Measurements from ENCODE around the gene ANKRD18B.
"Not testable (repeated sequence)": the region's sequence is repeated elsewhere in the genome, so short reads cannot be mapped to it uniquely, and the experiment has no call there.

The ANKRD18B gene

DNA sequence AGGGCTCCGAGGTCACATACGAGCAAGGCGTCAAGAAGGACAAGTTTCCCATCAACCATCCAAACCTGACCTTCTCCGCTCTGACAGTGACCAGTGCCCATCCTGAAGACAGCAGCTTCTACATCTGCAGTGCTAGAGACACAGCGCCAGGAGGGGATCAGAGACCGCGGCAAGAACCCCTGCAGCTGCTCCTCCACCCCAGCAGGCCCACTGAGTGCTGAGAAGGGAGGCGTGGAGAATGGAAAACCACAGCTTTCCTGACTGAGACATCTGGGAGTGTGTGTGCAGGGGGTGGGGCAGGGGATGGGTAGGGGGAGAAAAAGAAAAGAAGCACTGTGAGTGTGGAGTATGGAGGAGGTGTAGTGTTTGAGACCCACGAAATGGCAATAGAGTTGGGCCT, 94.3 kb downstream of the ANKRD18B start:
- H3K4me3 Mint-ChIP-seq, H3K9me3 Mint-ChIP-seq: not testable (repeated sequence)

DNA sequence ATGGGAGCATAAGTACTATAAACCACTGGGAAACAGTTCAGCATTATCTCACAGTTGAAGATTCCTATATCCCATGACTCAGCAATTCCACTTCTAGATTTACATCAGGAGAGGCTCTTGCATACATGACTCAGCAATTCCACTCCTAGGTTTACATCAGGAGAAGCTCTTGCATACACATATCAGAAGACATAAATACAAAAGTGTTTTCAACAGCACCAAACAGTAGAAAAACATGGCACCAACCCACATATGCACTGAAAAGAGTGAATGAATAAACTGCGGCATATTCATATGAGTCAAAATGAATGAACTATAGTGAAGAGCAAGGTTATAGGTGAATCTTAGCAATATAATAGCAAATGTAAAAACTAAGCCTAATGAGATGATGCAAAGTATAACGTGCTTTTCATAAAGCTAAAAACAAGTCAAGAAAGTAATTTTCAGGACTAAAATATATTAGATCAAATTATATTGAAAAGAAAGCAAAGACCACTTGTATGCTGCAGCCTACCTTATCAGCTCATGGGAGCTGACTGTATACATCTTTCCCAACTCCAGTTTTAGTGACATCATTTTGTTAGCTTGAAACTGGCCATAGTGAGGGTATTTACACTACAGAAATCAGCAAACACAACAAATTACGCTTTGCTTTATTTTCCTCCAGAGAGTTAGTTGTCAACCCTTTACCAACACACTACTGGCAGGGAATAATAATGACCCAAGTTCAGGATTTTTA, 95.8 kb downstream of the ANKRD18B start:
- no peak for DNase-seq
- no peak for ATAC-seq
- H3K27me3 Mint-ChIP-seq: peaks cover 41% of the 10 kb centered on the region
- peaks cover 10% of the 10 kb centered on the region for H3K4me1 Mint-ChIP-seq
- no peak overlapping the region for H3K4me3 Mint-ChIP-seq
- no peak overlapping the region for H3K27ac Mint-ChIP-seq
- no peaks in the 10 kb centered on the region for H3K9me3 Mint-ChIP-seq

More for the DNA sequence above, 94.3 kb downstream of the ANKRD18B start:
- peaks cover 27% of the 10 kb centered on the region for H3K27me3 Mint-ChIP-seq
- not testable (repeated sequence) for ATAC-seq, H3K4me1 Mint-ChIP-seq, DNase-seq, H3K27ac Mint-ChIP-seq

DNA sequence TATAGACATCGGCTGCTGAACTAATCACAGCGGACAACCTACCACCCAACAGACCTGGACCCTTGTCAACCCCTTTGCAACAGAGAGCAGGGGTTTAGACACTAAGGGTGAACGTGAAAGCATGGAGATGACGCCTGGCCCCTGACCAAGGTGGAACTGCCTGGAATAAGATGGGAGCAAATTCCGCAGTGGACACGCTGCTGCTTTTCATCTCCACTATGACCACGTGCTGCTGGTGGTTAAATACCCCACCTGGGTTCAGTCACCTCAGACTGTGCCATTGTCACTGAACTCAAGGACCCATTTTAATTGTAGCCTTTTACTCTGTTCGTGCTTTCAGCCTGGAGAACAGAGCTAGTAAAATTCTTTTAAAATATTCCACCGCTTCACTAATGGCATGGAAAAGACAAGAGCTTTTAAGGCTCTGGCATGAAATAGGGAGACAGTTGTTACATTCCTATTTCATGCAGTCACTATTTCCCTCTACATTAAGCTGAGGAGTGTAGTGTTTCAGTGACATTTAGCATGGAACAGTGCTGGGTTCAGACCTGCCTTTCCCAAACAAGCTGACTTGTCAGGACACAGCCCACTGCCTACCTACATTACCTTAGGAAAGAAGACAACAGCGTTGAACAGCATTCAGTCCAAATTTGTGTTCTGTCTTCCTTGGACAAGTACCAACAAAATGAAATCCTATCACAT, 96.8 kb downstream of the ANKRD18B start:
- DNase-seq: no peak
- Mint-ChIP-seq H3K4me1 (peaks cover 10% of the 10 kb centered on the region), H3K4me3 (no peak overlapping the region), H3K27me3 (peaks cover 44% of the 10 kb centered on the region), H3K27ac (no peak overlapping the region), H3K9me3 (no peaks in the 10 kb centered on the region)
- ATAC-seq: no peak
